Aorta (tissue), 5 donors: ENCODE measurements around the gene TMEM60. TPM values are rescaled to one million over a fixed set of nuclear protein-coding genes. Genes with fewer than 3 reads are reported as not detected.

Source experiments
- ATAC-seq: fragments of 200-7000 bp; cut with Tn5 transposase; one replicate; pipeline ENCODE4 v1.9.1; 2022; ENCODE audit warnings: moderate library complexity; ENCODE audit not compliant: low FRiP score
- DNase-seq, 2 donors: peaks; one replicate each; pipeline ENCODE4 v3.0.0-alpha.2; 2020
- H3K27ac ChIP-seq, 2 donors: one replicate each; pipeline ENCODE4 v1.5.1; 2013; ENCODE audit warnings: low read length in 2 of 2, mild to moderate bottlenecking in 2 of 2, moderate library complexity in 2 of 2, control low read depth in 1 of 2, inconsistent platforms in 1 of 2, low read depth in 1 of 2
- H3K27me3 ChIP-seq, 2 donors: one replicate each; pipeline ENCODE4 v1.6.1; 2013; ENCODE audit warnings: control low read depth in 1 of 2, low read length in 1 of 2, mild to moderate bottlenecking in 1 of 2, moderate library complexity in 1 of 2; ENCODE audit not compliant: insufficient read depth in 2 of 2, control insufficient read depth in 1 of 2
- H3K36me3 ChIP-seq, 2 donors: one replicate each; pipeline ENCODE4 v1.6.1; 2013; ENCODE audit warnings: control low read depth in 1 of 2, low read length in 1 of 2, mild to moderate bottlenecking in 1 of 2; ENCODE audit not compliant: insufficient read depth in 2 of 2, control insufficient read depth in 1 of 2
- H3K4me1 ChIP-seq, 2 donors: one replicate each; pipeline ENCODE4 v1.6.1; 2013; ENCODE audit warnings: low read length in 2 of 2, control low read depth in 1 of 2, mild to moderate bottlenecking in 1 of 2, moderate library complexity in 1 of 2; ENCODE audit not compliant: insufficient read depth in 2 of 2, control insufficient read depth in 1 of 2
- H3K4me3 ChIP-seq, 2 donors: one replicate each; pipeline ENCODE4 v1.5.1; 2013; ENCODE audit warnings: low read length in 2 of 2, control low read depth in 1 of 2, mild to moderate bottlenecking in 1 of 2
- H3K9me3 ChIP-seq: one replicate; pipeline ENCODE4 v1.6.1; 2013; ENCODE audit warnings: mild to moderate bottlenecking, low read length; ENCODE audit not compliant: control insufficient read depth
- WGBS, 2 donors: extraction: QIAGEN DNeasy Blood & Tissue Kit; methylation state at CpG; one replicate each; pipeline ENCODE4 v1.1.7; 2013; 5-methylcytosine and 5-hydroxymethylcytosine counted together
- intact Hi-C, 2 donors: fragments of 100-400 bp; cut with DNase I; formaldehyde crosslinking; loops; one replicate each; pipeline versions ENCODE4 v1.14.2 to v1.15.0; 2022
- polyA plus RNA-seq, 2 donors: library from polyadenylated mRNA; stranded (reverse); fragments of 200-250 nt; gene quantifications; one replicate each; pipeline ENCODE4 v1.2.3, GENCODE V29; 2013
- total RNA-seq, 2 donors: library from RNA; stranded (reverse); fragmentation: NEBNext Ultra II Directional; extraction: Animal tissue kit (Norgen Biotek cat#: 25700); gene quantifications; one replicate each; pipeline ENCODE4 v1.2.1, GENCODE V29; 2021
- donor health status: healthy with polysubstance abuse.
- donor health status: Bipolar disorder and iron deficiency.
- donor health status: DM: no; HTN: no; CAD: no.
- donor health status: DM: no; HTN: no; CAD: no.
- donor health status: DM: yes; HTN: yes; CAD: no.

The TMEM60 gene
- total and polyA plus RNA-seq, 4 donors, result 11.0 to 16.8 (median 13.5) TPM

DNA sequence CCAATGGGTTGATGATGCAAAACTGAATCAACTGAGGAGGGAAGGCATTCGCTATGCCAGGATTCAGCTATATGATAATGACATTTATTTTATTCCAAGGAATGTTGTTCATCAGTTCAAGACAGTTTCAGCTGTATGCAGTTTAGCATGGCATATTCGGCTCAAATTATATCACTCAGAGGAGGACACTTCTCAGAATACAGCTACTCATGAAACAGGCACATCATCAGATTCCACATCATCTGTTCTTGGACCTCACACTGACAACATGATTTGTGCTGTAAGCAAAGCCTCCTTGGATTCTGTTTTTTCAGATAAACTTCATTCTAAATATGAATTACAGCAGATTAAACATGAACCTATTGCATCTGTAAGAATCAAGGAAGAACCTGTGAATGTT, 19.7 kb downstream of the TMEM60 start:
- DNase-seq (no peak), ATAC-seq (no peak)
- WGBS, 2 donors, result 94 to 97% methylated on average over 2 of the region's 2 CpGs
- H3K4me1 ChIP-seq, result no peaks in the 10 kb centered on the region
- peaks cover 0 to 5% of the 10 kb centered on the region in 2 donors for H3K36me3 ChIP-seq
- no peaks in the 10 kb centered on the region for H3K9me3 ChIP-seq
- no peak overlapping the region for H3K4me3 ChIP-seq
- no peaks in the 10 kb centered on the region for H3K27me3 ChIP-seq
- H3K27ac ChIP-seq, result no peak overlapping the region
- intact Hi-C loops, result no loop called here

DNA sequence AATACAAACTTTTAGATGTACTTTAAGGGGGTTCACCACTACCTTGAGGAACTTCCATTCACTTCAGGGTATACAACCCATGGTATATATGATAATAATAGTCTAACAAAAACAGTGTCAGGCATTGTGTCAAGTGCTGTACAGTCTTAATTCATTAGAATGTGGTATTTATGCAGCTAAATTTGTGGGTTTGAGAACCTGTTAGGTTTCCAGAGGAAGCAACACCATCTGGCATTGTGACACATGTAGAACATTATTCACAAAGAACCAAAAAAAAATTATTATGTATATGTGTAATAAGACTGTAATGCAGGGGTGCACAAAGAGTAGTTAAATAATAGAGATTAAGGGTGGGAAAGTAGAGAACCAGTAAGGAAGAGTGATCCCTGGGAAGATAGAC, 26.3 kb downstream of the TMEM60 start:
- H3K4me3 ChIP-seq, result no peak overlapping the region
- no peak for DNase-seq
- H3K27ac ChIP-seq, result no peak overlapping the region
- H3K4me1 ChIP-seq, result no peaks in the 10 kb centered on the region
- no peaks in the 10 kb centered on the region for H3K27me3 ChIP-seq
- no peaks in the 10 kb centered on the region for H3K9me3 ChIP-seq
- peaks cover 2% of the 10 kb centered on the region in 2 donors for H3K36me3 ChIP-seq
- ATAC-seq, result no peak
- intact Hi-C loops, result no loop called here

GRCh38 chr7:77770316-77770715, 27.9 kb downstream of the TMEM60 start:
- no peak overlapping the region for H3K4me3 ChIP-seq
- H3K36me3 ChIP-seq, result peaks cover 0 to 2% of the 10 kb centered on the region in 2 donors
- ATAC-seq (no peak), DNase-seq (no peak)
- WGBS, 2 donors, result 89 to 93% methylated on average over 8 of the region's 8 CpGs
- no peaks in the 10 kb centered on the region for H3K9me3 ChIP-seq
- no peak overlapping the region for H3K27ac ChIP-seq
- no peaks in the 10 kb centered on the region for H3K4me1 ChIP-seq
- intact Hi-C loops, result no loop called here
- no peaks in the 10 kb centered on the region for H3K27me3 ChIP-seq

- DNase-seq (no peak), ATAC-seq (no peak)
- Histone ChIP-seq H3K36me3 (peaks cover 0 to 2% of the 10 kb centered on the region in 2 donors), H3K4me1 (peaks cover 0 to 4% of the 10 kb centered on the region in 2 donors), H3K27me3 (no peaks in the 10 kb centered on the region), H3K9me3 (no peaks in the 10 kb centered on the region), H3K27ac (no peak overlapping the region), H3K4me3 (no peak overlapping the region)
- intact Hi-C loops, result no loop called here
- 90 to 93% methylated on average over 5 to 6 of the region's 6 CpGs for WGBS, 2 donors
These were observed 31.2 kb downstream of the TMEM60 start for GRCh38 chr7:77766801-77767605.

GRCh38 chr7:77765906-77766800, 32.1 kb downstream of the TMEM60 start:
- Histone ChIP-seq H3K36me3 (peaks cover 0 to 2% of the 10 kb centered on the region in 2 donors), H3K9me3 (no peaks in the 10 kb centered on the region), H3K27ac (no peak overlapping the region), H3K4me1 (peaks cover 0 to 4% of the 10 kb centered on the region in 2 donors), H3K4me3 (no peak overlapping the region), H3K27me3 (no peaks in the 10 kb centered on the region)
- ATAC-seq (no peak), DNase-seq (no peak)
- WGBS, 2 donors, result 83 to 84% methylated on average over 4 of the region's 4 CpGs
- intact Hi-C loops, result no loop called here

DNA sequence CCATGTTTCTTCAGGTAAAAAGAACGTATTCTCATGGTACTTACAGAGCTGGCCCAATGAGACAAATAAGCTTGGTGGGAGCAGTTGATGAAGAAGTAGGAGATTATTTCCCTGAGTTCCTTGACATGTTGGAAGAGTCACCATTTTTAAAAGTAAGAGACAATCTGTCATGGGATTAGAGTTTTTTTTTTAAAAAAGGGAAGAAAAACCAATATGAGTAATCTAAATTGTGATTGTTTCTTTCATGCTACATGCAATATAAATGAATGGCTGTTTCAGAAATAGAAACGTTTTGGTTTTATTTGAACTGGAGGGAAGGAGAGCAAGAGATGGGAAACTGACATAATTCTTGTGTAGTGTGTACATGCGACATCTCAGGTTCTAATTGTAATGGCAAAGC, 32.8 kb downstream of the TMEM60 start:
- no peak overlapping the region for H3K27ac ChIP-seq
- intact Hi-C loops, result no loop called here
- peaks cover 0 to 4% of the 10 kb centered on the region in 2 donors for H3K4me1 ChIP-seq

GRCh38 chr7:77760809-77761453, 37.3 kb downstream of the TMEM60 start:
- H3K4me3 ChIP-seq, result no peak overlapping the region
- intact Hi-C loops, result no loop called here
- H3K4me1 ChIP-seq, result peaks cover 0 to 4% of the 10 kb centered on the region in 2 donors
- ATAC-seq, result no peak
- H3K27ac ChIP-seq, result no peak overlapping the region
- DNase-seq, result no peak
- H3K9me3 ChIP-seq, result no peaks in the 10 kb centered on the region
- 86% methylated on average over 10 of the region's 10 CpGs for WGBS, 2 donors
- H3K36me3 ChIP-seq, result no peaks in the 10 kb centered on the region
- no peaks in the 10 kb centered on the region for H3K27me3 ChIP-seq

More for the DNA sequence above, 32.8 kb downstream of the TMEM60 start:
- no peak overlapping the region for H3K4me3 ChIP-seq
- H3K36me3 ChIP-seq, result peaks cover 0 to 2% of the 10 kb centered on the region in 2 donors
- DNase-seq (no peak), ATAC-seq (no peak)
- no peaks in the 10 kb centered on the region for H3K27me3 ChIP-seq
- WGBS, 2 donors, result 55 to 61% methylated on average over 3 of the region's 3 CpGs
- H3K9me3 ChIP-seq, result no peaks in the 10 kb centered on the region

GRCh38 chr7:77759294-77759889, 38.8 kb downstream of the TMEM60 start:
- no peak overlapping the region for H3K4me3 ChIP-seq
- H3K27me3 ChIP-seq, result no peaks in the 10 kb centered on the region
- H3K36me3 ChIP-seq, result no peaks in the 10 kb centered on the region
- H3K9me3 ChIP-seq, result no peaks in the 10 kb centered on the region
- peak; percentile 88 for ATAC-seq
- no peak overlapping the region for H3K27ac ChIP-seq
- DNase-seq, result no peak
- 0 to 1% methylated on average over 3 of the region's 3 CpGs for WGBS, 2 donors
- peaks cover 0 to 4% of the 10 kb centered on the region in 2 donors for H3K4me1 ChIP-seq
- intact Hi-C loops, result loop anchor here (2.0 to 5.0 kb wide), 2 partner anchors 107 kb away; no protein-coding TSS in a partner anchor
